NB4 (cell line): ENCODE measurements around the gene OXT.

Experiments used
- MYC ChIP-seq: IDR thresholded peaks from 2 replicates; pipeline ENCODE4 v1.6.1; 2011; ENCODE audit warnings: low read depth, low read length
- POLR2A ChIP-seq: IDR thresholded peaks from 2 replicates; pipeline ENCODE4 v1.6.1; 2011; ENCODE audit warnings: mild to moderate bottlenecking; ENCODE audit not compliant: insufficient read length; ENCODE audit errors: extremely low read depth
- TF ChIP-seq, protein P1 (sequence below): IDR thresholded peaks from one replicate; pipeline ENCODE4 v1.5.1; 2012; ENCODE audit warnings: low read depth, low read length
- TF ChIP-seq, protein P2 (sequence below): IDR thresholded peaks from 2 replicates; pipeline ENCODE4 v1.6.1; 2011; ENCODE audit warnings: low read depth, low read length

- TF ChIP-seq POLR2A (no peak), MYC (no peak)
- TF ChIP-seq, protein P1, sequence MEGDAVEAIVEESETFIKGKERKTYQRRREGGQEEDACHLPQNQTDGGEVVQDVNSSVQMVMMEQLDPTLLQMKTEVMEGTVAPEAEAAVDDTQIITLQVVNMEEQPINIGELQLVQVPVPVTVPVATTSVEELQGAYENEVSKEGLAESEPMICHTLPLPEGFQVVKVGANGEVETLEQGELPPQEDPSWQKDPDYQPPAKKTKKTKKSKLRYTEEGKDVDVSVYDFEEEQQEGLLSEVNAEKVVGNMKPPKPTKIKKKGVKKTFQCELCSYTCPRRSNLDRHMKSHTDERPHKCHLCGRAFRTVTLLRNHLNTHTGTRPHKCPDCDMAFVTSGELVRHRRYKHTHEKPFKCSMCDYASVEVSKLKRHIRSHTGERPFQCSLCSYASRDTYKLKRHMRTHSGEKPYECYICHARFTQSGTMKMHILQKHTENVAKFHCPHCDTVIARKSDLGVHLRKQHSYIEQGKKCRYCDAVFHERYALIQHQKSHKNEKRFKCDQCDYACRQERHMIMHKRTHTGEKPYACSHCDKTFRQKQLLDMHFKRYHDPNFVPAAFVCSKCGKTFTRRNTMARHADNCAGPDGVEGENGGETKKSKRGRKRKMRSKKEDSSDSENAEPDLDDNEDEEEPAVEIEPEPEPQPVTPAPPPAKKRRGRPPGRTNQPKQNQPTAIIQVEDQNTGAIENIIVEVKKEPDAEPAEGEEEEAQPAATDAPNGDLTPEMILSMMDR = no peak
- TF ChIP-seq, protein P2, sequence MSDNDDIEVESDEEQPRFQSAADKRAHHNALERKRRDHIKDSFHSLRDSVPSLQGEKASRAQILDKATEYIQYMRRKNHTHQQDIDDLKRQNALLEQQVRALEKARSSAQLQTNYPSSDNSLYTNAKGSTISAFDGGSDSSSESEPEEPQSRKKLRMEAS = no peak
Measured at GRCh38 chr20:3119044-3119443, 47.6 kb downstream of the OXT start.
